ENCODE results near the gene NOTO.

The NOTO gene

GRCh38 chr2:73172963-73173362, 29.4 kb upstream of the NOTO start:
- POLR2A ChIA-PET (ENCODE audit: low non-redundant PET), result no interaction called here
- no peak for TF ChIP-seq CTCF (conservative IDR thresholded peaks at IDR 0.05; ENCODE audit: low read depth)
- CTCF ChIA-PET, result no interaction called here
- no peak for DNase-seq (ENCODE audit: low spot score)
- no peak overlapping the region for H3K27ac ChIP-seq

GRCh38 chr2:73173781-73174180, 28.6 kb upstream of the NOTO start:
- TF ChIP-seq CTCF (conservative IDR thresholded peaks at IDR 0.05; ENCODE audit: low read depth), result no peak
- DNase-seq (ENCODE audit: low spot score), result no peak
- ChIA-PET POLR2A (ENCODE audit: low non-redundant PET) (no interaction called here), CTCF (no interaction called here)
- H3K27ac ChIP-seq, result no peak overlapping the region

GRCh38 chr2:73174244-73174643, 28.1 kb upstream of the NOTO start:
- H3K27ac ChIP-seq, result no peak overlapping the region
- POLR2A ChIA-PET (ENCODE audit: low non-redundant PET), result no interaction called here
- no peak for TF ChIP-seq CTCF (conservative IDR thresholded peaks at IDR 0.05; ENCODE audit: low read depth)
- DNase-seq (ENCODE audit: low spot score), result no peak
- CTCF ChIA-PET, result no interaction called here

- DNase-seq (ENCODE audit: low spot score), result no peak
- TF ChIP-seq CTCF (conservative IDR thresholded peaks at IDR 0.05; ENCODE audit: low read depth), result no peak
- ChIA-PET POLR2A (ENCODE audit: low non-redundant PET) (no interaction called here), CTCF (interaction anchor here (0.6 kb wide), 1 partner anchor 89 kb away, joined by 3 read pairs; no protein-coding TSS in a partner anchor)
- no peak overlapping the region for H3K27ac ChIP-seq
These were observed 27.3 kb upstream of the NOTO start for GRCh38 chr2:73174941-73175662.

GRCh38 chr2:73175663-73176204, 26.6 kb upstream of the NOTO start:
- DNase-seq (ENCODE audit: low spot score), result no peak
- no peak for TF ChIP-seq CTCF (conservative IDR thresholded peaks at IDR 0.05; ENCODE audit: low read depth)
- ChIA-PET POLR2A (ENCODE audit: low non-redundant PET) (no interaction called here), CTCF (interaction anchor here (0.6 to 1.8 kb wide), 4 partner anchors 79 to 288 kb away, joined by 3 to 12 read pairs (median 4); partner anchors contain the start of gene SPR)
- H3K27ac ChIP-seq, result no peak overlapping the region

- POLR2A ChIA-PET (ENCODE audit: low non-redundant PET), result interaction anchor here (1.5 kb wide), 1 partner anchor 58 kb away, joined by 4 read pairs; the partner anchor contains the start of gene CCT7
- H3K27ac ChIP-seq, result no peak overlapping the region
- no peak for TF ChIP-seq CTCF (conservative IDR thresholded peaks at IDR 0.05; ENCODE audit: low read depth)
- CTCF ChIA-PET, result interaction anchor here (0.6 to 3.2 kb wide), 32 partner anchors 10 to 416 kb away, joined by 3 to 32 read pairs (median 6); partner anchors contain the start of genes NOTO, SFXN5 and SPR
- no peak for DNase-seq (ENCODE audit: low spot score)
These were observed 26.0 kb upstream of the NOTO start for GRCh38 chr2:73176205-73176880.
